Peyer's patch (tissue), 4 donors: ENCODE results near the gene TRA2A. TPM values are rescaled to one million over a fixed set of nuclear protein-coding genes. Genes with fewer than 3 reads are reported as not detected.
A peak's percentile ranks its signal among the peaks of the same experiment; 100 is the strongest.

ENCODE experiments used
- DNase-seq, 3 donors: peaks; one replicate each; pipeline ENCODE4 v3.0.0-alpha.2; 2017 to 2019
- H3K27ac ChIP-seq, 4 donors: fragments of 200-600 bp; sonication (generic); one replicate each; pipeline ENCODE4 v1.5.1; 2016 to 2019
- H3K27me3 ChIP-seq, 2 donors: fragments of 200-600 bp; sonication (generic); one replicate each; pipeline ENCODE4 v1.5.1; 2019
- H3K36me3 ChIP-seq, 3 donors: fragments of 200-600 bp; sonication (generic); one replicate each; pipeline ENCODE4 v1.5.1; 2016 to 2019
- H3K4me1 ChIP-seq, 4 donors: fragments of 200-600 bp; sonication (generic); one replicate each; pipeline ENCODE4 v1.5.1; 2016 to 2019
- H3K4me3 ChIP-seq, 4 donors: fragments of 200-600 bp; sonication (generic); 1 replicate in 3 of 4; 2 replicates in 1 of 4; pipeline ENCODE4 v1.5.1; 2016 to 2019; ENCODE audit warnings: mild to moderate bottlenecking in 1 of 4
- H3K9me3 ChIP-seq, 4 donors: fragments of 200-600 bp; sonication (generic); one replicate each; pipeline ENCODE4 v1.5.1; 2016 to 2019; ENCODE audit warnings: mild to moderate bottlenecking in 1 of 4
- CTCF ChIP-seq, 6 experiments: fragments of 450-650 bp in 4 of 6; fragments of 200-600 bp in 2 of 6; sonication (generic) in 1 of 6; IDR thresholded peaks; one replicate each; pipeline ENCODE4 v1.5.1; 2017 to 2019; ENCODE audit warnings: antibody characterized with exemption in 6 of 6, mild to moderate bottlenecking in 3 of 6, moderate library complexity in 1 of 6
- POLR2A ChIP-seq, 2 donors: fragments of 450-650 bp; IDR thresholded peaks; one replicate each; pipeline ENCODE4 v1.5.1; 2017; ENCODE audit warnings: antibody characterized with exemption in 2 of 2, mild to moderate bottlenecking in 2 of 2, moderate library complexity in 2 of 2
- total RNA-seq, 4 donors: library from RNA; depleted of rRNA; stranded (reverse); fragments of >200 nt; gene quantifications; one replicate each; pipeline ENCODE4 v1.1.0, GENCODE V29; 2016

Gene TRA2A
- total RNA-seq, 4 donors from 2014 or later: 30.5 to 108 (median 56.4) TPM

GRCh38 chr7:23471106-23471859, 60.5 kb downstream of the TRA2A start:
- TF ChIP-seq CTCF (IDR thresholded peaks at IDR 0.05): no peak
- Histone ChIP-seq H3K27ac (no peak overlapping the region), H3K9me3 (peaks cover 0 to 9% (median 0%) of the 10 kb centered on the region in 4 donors), H3K4me3 (peak overlapping the region in 3 of 4 donors; percentile 20 to 45 (median 40)), H3K36me3 (no peaks in the 10 kb centered on the region), H3K27me3 (peaks cover 4 to 79% of the 10 kb centered on the region in 2 donors), H3K4me1 (peaks cover 10 to 59% (median 36%) of the 10 kb centered on the region in 4 donors)
- peak in 1 of 3 donors; percentile 59 for DNase-seq

GRCh38 chr7:23470330-23471105, 61.3 kb downstream of the TRA2A start, which contains the start of gene IGF2BP3:
IGF2BP3 (minus strand) TSS chr7:23470491; CDS start chr7:23470110, 381 bp downstream.
- peaks cover 0 to 9% (median 0%) of the 10 kb centered on the region in 4 donors for H3K9me3 ChIP-seq
- H3K4me3 ChIP-seq: peak within 1 kb of the TSS in 3 of 4 donors; percentile 34 to 45 (median 40)
- peak in 1 of 3 donors; percentile 51 for DNase-seq
- peaks cover 10 to 64% (median 36%) of the 10 kb centered on the region in 4 donors for H3K4me1 ChIP-seq
- no peaks in the 10 kb centered on the region for H3K36me3 ChIP-seq
- no peak within 1 kb of the TSS for H3K27ac ChIP-seq
- no peak for TF ChIP-seq POLR2A (IDR thresholded peaks at IDR 0.05)
- TF ChIP-seq CTCF (IDR thresholded peaks at IDR 0.05): no peak
- H3K27me3 ChIP-seq: peaks cover 4 to 72% of the 10 kb centered on the region in 2 donors

DNA sequence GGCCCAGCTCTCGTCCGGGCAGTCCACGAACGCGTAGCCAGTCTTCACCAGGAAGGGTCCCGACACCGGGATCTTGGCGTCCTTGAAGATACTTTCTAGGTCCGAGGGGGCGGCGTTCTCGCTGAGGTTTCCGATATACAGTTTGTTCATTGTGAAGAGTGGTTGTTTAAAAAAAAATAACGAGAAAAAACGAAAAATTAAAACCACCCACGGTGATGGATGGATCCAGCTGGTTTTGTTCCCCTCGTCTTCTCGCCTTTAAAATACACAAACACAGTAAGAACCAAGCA, 61.9 kb downstream of the TRA2A start:
- H3K27me3 ChIP-seq: peaks cover 4 to 67% of the 10 kb centered on the region in 2 donors
- H3K27ac ChIP-seq: no peak overlapping the region
- DNase-seq: no peak
- TF ChIP-seq POLR2A (IDR thresholded peaks at IDR 0.05) (no peak), CTCF (IDR thresholded peaks at IDR 0.05) (no peak)
- peaks cover 10 to 70% (median 36%) of the 10 kb centered on the region in 4 donors for H3K4me1 ChIP-seq
- no peaks in the 10 kb centered on the region for H3K36me3 ChIP-seq
- H3K4me3 ChIP-seq: peak overlapping the region in 3 of 4 donors; percentile 34 to 45 (median 40)
- H3K9me3 ChIP-seq: peaks cover 0 to 7% (median 0%) of the 10 kb centered on the region in 4 donors

DNA sequence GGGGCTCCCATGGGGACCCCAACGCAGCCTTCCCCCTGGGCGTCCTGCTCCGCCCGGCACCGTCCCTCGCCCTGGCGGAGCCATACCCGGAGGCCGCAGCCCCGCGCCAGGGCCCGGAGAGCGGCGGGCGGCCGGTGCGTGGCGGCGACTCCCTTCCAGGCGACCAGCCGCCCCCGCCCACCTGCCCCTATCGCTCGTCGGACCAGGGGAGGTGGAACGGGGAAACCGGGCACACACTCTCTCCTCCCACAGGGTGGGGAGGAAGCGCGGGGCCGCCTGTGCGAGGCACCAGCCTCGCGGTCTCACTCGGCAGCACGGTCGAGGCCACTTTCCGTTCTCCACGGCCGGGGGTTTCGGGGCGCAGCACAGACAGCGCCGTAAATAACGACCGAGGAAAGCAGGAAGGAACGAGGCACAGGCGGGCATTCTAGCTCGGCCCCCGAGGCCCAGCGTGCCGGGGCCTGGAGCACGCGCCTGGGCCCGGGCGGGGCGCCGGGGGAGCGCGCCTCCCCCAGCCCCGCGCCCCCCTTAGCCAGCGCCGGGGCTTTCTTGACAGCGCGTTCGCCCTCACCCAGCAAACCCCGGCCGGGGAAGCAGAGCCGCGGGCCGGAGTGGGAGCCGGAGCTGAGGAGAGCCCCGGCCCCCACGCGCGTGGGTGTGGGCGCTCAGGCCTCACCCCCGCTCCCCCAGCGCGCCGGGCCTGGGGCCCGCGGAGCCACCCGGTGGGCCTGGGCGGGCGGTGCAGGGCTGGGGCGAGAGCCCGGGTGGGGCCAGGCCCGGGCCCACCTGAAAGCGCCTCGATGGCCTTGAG, 62.4 kb downstream of the TRA2A start:
- peak overlapping the region in 3 of 4 donors; percentile 34 to 45 (median 40) for H3K4me3 ChIP-seq

More for the DNA sequence above, 62.4 kb downstream of the TRA2A start:
- Histone ChIP-seq H3K9me3 (peaks cover 0 to 1% (median 0%) of the 10 kb centered on the region in 4 donors), H3K27me3 (peaks cover 4 to 62% of the 10 kb centered on the region in 2 donors), H3K36me3 (no peaks in the 10 kb centered on the region), H3K27ac (no peak overlapping the region), H3K4me1 (peaks cover 10 to 67% (median 34%) of the 10 kb centered on the region in 4 donors)
- no peak for TF ChIP-seq POLR2A (IDR thresholded peaks at IDR 0.05)
- TF ChIP-seq CTCF (IDR thresholded peaks at IDR 0.05): no peak
- DNase-seq: peak in 1 of 3 donors; percentile 52
